GM10248 (cell line): Measurements from ENCODE around the gene ZGLP1.

Source experiments
- CTCF ChIA-PET: fragments of 300-600 bp; sonication (Branson Sonifier 250); formaldehyde crosslinking; extraction: SDS; loops from one replicate; lab custom pipeline; 2021; ENCODE audit warnings: antibody characterized with exemption; lab: Yijun Ruan, JAX
- POLR2A ChIA-PET: fragments of 350-650 bp; sonication (Branson Sonifier 250); formaldehyde crosslinking; extraction: SDS; loops from one replicate; lab custom pipeline; 2020; ENCODE audit warnings: antibody characterized with exemption; lab: Yijun Ruan, JAX
- DNase-seq: peaks from one replicate; pipeline ENCODE4 v3.0.0; 2012; ENCODE audit errors: extremely low spot score
- TF ChIP-seq, protein P1 (sequence below): IDR thresholded peaks from 2 replicates; pipeline ENCODE4 v1.5.1; 2012; ENCODE audit warnings: mild to moderate bottlenecking, low read depth; ENCODE audit errors: extremely low read depth, missing control alignments, control extremely low read depth

Gene ZGLP1

DNA sequence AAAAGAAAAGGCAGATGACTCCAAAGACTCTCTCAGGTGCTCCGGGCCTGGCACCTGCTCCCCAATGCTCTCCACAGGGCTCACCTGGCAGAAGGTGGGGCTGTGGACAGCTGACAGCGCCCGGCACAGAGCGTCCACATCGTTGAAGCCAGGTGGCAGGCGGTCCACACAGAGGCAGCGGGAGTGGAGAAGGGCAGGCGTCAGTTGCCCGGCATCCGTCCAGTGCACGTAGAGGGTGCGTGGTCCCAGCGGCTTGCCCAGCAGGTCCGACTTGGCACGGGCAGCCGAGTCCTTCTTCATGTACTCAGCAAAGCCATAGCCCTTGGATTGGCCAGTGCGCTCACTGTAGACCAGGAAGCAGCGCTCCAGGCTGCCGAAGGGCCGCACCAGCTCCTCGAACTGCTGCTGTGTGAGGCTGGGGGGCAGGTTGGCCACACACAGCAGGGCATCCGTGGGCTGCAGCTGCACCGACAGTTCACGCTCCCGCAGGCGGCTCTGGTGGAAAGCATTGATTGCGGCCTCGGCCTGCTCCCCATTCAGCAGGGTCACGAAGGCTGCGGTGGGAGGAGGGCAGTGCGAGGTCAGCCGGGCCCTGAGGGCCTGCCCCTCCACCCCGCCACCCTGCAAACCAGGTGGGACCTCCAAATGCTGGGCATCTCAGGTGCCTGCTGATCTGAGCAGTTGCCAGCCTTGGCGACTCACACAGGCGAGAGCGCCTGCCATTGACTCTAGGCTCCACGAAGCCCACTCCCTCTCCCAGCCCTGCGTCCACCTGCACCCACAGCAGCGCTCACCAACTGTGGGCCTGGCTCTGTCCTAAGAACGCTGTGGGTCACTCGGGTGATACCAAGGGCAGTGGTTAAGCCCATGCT, 19.2 kb upstream of the ZGLP1 start:
- TF ChIP-seq, protein P1, sequence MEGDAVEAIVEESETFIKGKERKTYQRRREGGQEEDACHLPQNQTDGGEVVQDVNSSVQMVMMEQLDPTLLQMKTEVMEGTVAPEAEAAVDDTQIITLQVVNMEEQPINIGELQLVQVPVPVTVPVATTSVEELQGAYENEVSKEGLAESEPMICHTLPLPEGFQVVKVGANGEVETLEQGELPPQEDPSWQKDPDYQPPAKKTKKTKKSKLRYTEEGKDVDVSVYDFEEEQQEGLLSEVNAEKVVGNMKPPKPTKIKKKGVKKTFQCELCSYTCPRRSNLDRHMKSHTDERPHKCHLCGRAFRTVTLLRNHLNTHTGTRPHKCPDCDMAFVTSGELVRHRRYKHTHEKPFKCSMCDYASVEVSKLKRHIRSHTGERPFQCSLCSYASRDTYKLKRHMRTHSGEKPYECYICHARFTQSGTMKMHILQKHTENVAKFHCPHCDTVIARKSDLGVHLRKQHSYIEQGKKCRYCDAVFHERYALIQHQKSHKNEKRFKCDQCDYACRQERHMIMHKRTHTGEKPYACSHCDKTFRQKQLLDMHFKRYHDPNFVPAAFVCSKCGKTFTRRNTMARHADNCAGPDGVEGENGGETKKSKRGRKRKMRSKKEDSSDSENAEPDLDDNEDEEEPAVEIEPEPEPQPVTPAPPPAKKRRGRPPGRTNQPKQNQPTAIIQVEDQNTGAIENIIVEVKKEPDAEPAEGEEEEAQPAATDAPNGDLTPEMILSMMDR: no peak
- ChIA-PET CTCF (interaction anchor here (1.9 kb wide), 1 partner anchor 60 kb away, joined by 4 read pairs; no protein-coding TSS in a partner anchor), POLR2A (interaction anchor here (0.7 kb wide), 2 partner anchors 30 to 124 kb away, joined by 4 read pairs; no protein-coding TSS in a partner anchor)
- DNase-seq: no peak

DNA sequence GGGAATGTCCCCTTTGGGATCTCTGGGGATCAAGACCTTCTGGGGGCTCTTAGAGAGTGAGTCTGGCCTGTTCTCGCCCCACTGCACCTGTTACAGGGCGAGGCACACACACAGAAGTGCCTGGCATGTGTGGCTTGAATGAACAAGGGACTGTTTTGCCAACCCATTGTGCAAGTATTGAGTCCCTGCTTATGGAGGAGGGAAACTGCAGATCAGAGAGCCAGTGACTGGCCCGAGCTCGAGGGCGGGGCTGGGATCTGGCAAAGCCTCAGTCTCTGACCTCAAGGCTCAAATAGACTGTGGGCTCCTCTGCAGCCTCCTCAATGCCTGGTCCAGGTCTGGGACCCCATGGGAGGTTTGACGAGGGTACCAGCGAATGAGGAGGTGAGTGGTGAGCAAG, 18.2 kb upstream of the ZGLP1 start:
- ChIA-PET POLR2A (interaction anchor here (0.7 kb wide), 2 partner anchors 31 to 123 kb away, joined by 4 read pairs; no protein-coding TSS in a partner anchor), CTCF (no interaction called here)
- no peak for DNase-seq
- TF ChIP-seq, protein P1: no peak

DNA sequence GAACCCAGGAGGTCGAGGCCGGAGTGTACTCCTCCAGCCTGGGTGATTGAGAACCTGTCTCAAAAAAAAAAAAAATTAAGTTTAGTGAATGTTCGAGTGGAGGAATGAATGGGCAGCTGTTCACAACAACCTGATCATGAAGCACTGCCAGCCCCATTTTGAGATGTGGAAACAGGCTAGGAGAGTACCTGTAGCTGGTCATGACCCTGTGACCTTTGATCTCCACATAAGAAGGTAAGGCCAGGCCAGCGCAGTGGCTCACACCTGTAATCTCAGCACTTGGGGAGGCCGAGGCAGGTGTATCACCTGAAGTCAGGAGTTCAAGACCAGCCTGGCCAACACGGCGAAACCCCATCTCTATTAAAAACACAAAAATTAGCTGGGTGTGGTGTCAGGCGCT, 16.1 kb upstream of the ZGLP1 start:
- TF ChIP-seq, protein P1: no peak
- POLR2A ChIA-PET: interaction anchor here (0.7 kb wide), 1 partner anchor 55 kb away, joined by 4 read pairs; the partner anchor contains the start of gene ICAM1
- no peak for DNase-seq
- CTCF ChIA-PET: interaction anchor here (0.7 to 1.5 kb wide), 4 partner anchors 20 to 66 kb away, joined by 3 read pairs; no protein-coding TSS in a partner anchor

DNA sequence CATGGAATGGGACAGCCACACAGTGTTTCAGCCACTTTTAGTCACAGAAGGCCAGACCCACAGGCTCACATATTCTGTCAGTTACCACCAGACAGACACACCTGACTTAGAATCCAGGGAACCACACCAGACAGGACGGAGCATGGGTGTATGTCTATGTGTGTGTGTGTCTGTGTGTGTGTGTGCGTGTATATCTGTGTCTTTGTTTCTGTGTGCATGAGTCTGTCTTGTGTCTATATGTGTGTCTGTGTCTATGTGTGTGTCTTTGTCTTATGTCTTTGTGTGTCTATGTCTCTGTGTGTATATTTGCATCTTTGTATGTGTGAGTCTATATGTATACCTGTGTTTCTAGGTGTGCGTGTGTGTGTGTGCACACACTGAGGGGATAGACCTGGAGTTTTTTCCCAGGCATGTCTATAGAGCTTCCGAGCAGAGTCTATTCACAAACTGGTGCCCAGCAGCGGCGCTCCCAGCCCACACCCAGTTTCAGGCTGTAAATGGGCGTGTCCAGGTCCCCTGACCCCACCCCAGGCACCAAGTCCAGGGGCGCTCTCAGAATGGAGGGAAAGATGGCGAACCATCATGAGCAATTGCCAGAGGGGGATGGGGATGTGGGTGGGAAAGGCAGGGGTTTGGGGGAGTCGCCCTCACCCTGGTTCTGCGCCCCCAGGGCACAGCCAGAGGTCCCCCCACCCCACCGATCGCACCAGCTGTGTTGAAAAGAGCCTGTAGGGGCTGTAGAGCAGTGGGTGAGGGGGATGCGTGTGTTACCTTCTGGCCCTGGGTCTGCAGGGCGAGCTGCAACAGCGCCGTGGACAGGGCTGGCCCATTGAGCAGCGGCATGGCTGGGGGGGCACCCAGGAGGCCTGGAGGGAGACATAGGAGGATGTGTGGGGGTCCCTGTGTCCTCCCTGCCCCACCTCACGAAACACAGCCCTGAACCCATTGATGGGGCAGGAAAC, 12.5 kb upstream of the ZGLP1 start:
- ChIA-PET CTCF (interaction anchor here (1.8 kb wide), 1 partner anchor 8 kb away, joined by 6 read pairs; no protein-coding TSS in a partner anchor), POLR2A (no interaction called here)
- no peak for DNase-seq
- TF ChIP-seq, protein P1: no peak

DNA sequence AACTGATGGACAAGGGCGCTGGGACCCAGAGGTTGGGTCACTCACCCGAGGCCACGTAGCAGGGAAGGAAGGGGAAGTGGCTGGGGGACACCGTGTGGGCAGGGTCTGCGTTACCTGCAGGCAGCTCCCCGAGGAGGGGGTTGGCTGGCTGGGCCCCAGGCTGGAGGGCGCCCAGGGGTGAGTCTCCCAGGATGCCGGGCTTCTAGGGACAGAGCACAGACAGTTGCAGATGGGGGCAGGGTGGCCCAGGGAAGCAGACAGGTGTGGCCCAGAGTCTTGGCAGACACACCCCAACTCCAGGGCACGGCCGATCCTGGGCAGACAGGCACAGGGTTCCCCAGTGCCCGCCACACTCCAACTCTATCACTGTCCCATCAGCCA, 11.8 kb upstream of the ZGLP1 start:
- ChIA-PET CTCF (interaction anchor here (1.5 to 1.8 kb wide), 2 partner anchors 9 to 68 kb away, joined by 4 to 6 read pairs; no protein-coding TSS in a partner anchor), POLR2A (interaction anchor here (0.5 kb wide), 1 partner anchor 10 kb away, joined by 6 read pairs; no protein-coding TSS in a partner anchor)
- TF ChIP-seq, protein P1: no peak
- no peak for DNase-seq
